ENCODE results near the gene SPATA31E1.
"Not testable (repeated sequence)": the region's sequence is repeated elsewhere in the genome, so short reads cannot be mapped to it uniquely, and the experiment has no call there.

SPATA31E1 gene

GRCh38 chr9:87909310-87910041 is 26.8 kb downstream of the SPATA31E1 start:
- TF ChIP-seq POLR2AphosphoS5 (IDR thresholded peaks at IDR 0.05; ENCODE audit: low read depth, low read length) (no peak), TAF1 (IDR thresholded peaks at IDR 0.05; ENCODE audit: borderline replicate concordance, low read depth, low read length) (no peak), POLR2A (IDR thresholded peaks at IDR 0.05; ENCODE audit: low read depth, low read length) (no peak)
- FAIRE-seq (no peak), DNase-seq (ENCODE audit: insufficient read length) (no peak)

GRCh38 chr9:87910821-87911220 is 28.1 kb downstream of the SPATA31E1 start:
- DNase-seq (ENCODE audit: insufficient read length) (no peak), FAIRE-seq (no peak)
- TF ChIP-seq POLR2AphosphoS5 (IDR thresholded peaks at IDR 0.05; ENCODE audit: low read depth, low read length) = no peak
- no peak for TF ChIP-seq POLR2A (IDR thresholded peaks at IDR 0.05; ENCODE audit: low read depth, low read length)
- no peak for TF ChIP-seq TAF1 (IDR thresholded peaks at IDR 0.05; ENCODE audit: borderline replicate concordance, low read depth, low read length)

GRCh38 chr9:87917662-87918061 is 35.0 kb downstream of the SPATA31E1 start, which contains the start of gene SPATA31C1:
TSS of gene SPATA31C1 (plus strand) at chr9:87917962.
- not testable (repeated sequence) for FAIRE-seq; DNase-seq (ENCODE audit: insufficient read length)

GRCh38 chr9:87919013-87919412 is 36.3 kb downstream of the SPATA31E1 start:
- DNase-seq (ENCODE audit: insufficient read length); FAIRE-seq: not testable (repeated sequence)

GRCh38 chr9:87921561-87921960 is 38.9 kb downstream of the SPATA31E1 start:
- DNase-seq (ENCODE audit: insufficient read length); FAIRE-seq: not testable (repeated sequence)

- FAIRE-seq; DNase-seq (ENCODE audit: insufficient read length): not testable (repeated sequence)
Measured at GRCh38 chr9:87923012-87923411, 40.3 kb downstream of the SPATA31E1 start.

- FAIRE-seq; DNase-seq (ENCODE audit: insufficient read length): not testable (repeated sequence)
Measured at GRCh38 chr9:87924851-87925250, 42.2 kb downstream of the SPATA31E1 start.

- not testable (repeated sequence) for DNase-seq (ENCODE audit: insufficient read length); FAIRE-seq
Measured at GRCh38 chr9:87929152-87929551, 46.5 kb downstream of the SPATA31E1 start.

- FAIRE-seq; DNase-seq (ENCODE audit: insufficient read length): not testable (repeated sequence)
Measured at GRCh38 chr9:87934444-87934843, 51.8 kb downstream of the SPATA31E1 start.

GRCh38 chr9:87937352-87937751 is 54.7 kb downstream of the SPATA31E1 start:
- not testable (repeated sequence) for FAIRE-seq; DNase-seq (ENCODE audit: insufficient read length)

GRCh38 chr9:87937918-87938317 is 55.2 kb downstream of the SPATA31E1 start:
- not testable (repeated sequence) for FAIRE-seq; DNase-seq (ENCODE audit: insufficient read length)

GRCh38 chr9:87938336-87938735 is 55.7 kb downstream of the SPATA31E1 start:
- DNase-seq (ENCODE audit: insufficient read length); FAIRE-seq: not testable (repeated sequence)

All from GM12892 (cell line).